GM12872 (cell line): Measurements from ENCODE around the gene AHRR.

Experiments
- CTCF ChIP-seq: IDR thresholded peaks from 3 replicates; pipeline ENCODE4 v1.5.1; 2011; ENCODE audit warnings: low read depth, mild to moderate bottlenecking, low read length, moderate library complexity; ENCODE audit not compliant: insufficient read depth

The AHRR gene

DNA sequence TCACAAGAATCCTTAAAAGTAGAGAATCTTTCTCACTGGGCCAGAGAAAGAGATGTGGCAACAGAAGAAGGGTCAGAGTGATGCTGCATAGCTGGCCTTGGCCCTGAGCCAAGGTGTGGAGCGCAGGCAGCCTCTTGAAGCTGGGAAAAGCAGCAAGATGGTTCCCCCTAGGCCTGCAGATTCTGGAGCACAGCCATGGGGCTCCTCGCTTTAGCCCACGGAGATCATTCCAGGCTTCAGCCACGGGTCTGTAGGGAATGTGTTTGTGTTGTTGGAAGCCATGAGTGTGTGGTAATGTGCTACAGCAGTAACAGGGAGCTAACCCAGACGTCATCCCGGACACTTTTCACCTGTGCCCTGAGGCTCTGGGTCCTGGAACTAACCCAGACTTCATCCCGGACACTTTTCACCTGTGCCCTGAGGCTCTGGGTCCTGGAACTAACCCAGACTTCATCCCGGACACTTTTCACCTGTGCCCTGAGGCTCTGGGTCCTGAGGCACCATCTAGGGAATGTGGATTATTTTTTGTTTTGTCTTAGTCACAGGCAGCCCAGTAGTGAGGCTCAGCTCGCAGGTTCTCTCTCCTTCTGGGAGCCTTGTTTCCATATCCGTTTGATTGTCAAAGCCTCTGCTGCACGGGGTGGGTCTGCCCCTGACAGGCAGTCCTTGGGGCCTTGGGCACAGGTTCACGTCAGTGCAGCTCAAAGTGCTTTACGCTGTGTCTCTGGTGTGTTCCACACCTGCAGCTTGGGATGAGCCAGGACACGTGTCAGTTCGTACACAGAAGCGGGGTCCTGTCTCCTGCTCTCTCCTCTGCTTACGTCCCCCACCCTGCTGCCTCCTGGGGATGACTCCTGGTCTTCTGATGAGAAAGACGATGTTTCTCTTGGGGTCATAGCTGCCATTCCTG lies 65.2 kb downstream of the AHRR start:
- no peak for TF ChIP-seq CTCF

DNA sequence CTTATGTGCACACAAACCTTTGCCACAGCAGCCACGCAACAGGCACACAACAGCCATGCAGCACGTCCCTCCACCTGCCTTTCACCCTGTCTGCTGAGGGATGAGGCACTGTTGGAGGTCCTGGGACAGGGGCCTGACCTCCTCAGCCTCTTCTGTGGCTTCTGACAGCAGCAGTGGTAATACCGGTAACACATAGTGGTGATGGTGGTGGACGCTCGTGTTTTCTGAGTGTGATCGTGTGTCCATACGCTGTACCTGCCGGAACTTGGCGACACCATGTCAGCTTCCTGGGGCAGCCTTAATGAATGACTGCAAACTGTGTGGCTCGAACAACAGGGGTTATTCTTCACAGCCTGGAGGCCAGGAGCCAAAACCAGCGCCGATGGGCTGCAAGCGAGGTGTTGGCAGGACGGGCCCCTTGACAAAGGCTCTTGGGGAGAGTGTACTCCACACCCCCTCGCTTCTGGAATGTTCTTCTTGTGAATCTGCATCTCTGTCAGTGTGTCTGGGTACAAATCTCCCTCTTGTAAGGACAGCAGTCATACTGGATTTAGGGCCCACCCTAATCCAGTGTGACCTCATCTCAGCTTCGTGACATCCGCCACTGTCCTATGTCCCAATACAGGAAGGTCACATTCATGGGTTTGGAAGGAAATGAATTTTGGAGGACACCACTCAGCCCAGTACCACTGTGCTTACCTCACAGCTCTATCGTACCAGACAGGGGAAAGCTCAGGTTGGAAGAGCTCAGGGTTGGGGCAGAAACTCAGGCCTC lies 66.2 kb downstream of the AHRR start:
- no peak for TF ChIP-seq CTCF

- no peak for TF ChIP-seq CTCF
Observed at GRCh38 chr5:388266-389196, 67.0 kb downstream of the AHRR start.

DNA sequence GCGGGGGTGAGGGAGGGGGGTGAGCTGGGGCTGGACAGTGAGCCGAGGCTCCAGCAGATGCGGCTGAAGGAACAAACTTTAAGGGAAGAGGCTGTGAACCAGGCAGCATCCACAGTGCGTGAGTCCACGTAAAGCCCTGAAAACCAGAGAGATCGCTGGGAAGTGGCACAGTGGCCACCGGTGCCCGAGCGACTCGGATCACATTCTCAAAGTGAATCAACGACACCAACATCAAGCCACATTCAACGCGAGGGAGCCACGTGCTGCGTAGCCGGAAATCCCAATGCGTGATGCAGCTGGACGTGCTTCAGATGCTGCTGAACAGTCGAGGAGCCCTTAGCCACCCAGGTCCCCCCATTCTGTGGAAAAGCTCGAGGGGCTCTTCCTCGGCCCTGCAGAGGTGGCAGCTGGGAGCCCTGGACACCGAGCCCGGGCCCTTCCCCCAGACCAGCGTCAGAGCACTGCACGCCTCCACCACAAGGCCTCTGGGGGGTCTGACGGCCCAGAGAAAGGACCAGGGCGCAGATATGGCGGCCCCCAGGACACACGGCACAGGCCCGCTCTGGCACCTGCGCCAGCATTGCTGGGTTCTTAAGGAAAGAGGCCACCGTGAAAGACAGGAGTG lies 67.8 kb downstream of the AHRR start:
- TF ChIP-seq CTCF, result no peak

GRCh38 chr5:389891-390622 lies 68.5 kb downstream of the AHRR start:
- no peak for TF ChIP-seq CTCF

GRCh38 chr5:390623-391491 lies 69.3 kb downstream of the AHRR start:
- TF ChIP-seq CTCF, result no peak
